K562 (cell line): ENCODE results near the gene MEGF11. TPM values are rescaled to one million over a fixed set of nuclear protein-coding genes. Genes with fewer than 3 reads are reported as not detected.

ENCODE experiments used
- ATAC-seq: fragments of 200-7000 bp; cut with Tn5 transposase; 3 replicates; pipeline ENCODE4 v1.9.1; 2020; ENCODE audit warnings: moderate library complexity
- BruUV-seq: library from RNA; stranded (reverse); fragments of 400-500 nt; replicated peaks from 2 replicates; lab custom pipeline; 2021; lab: Mats Ljungman, UMichigan
- CTCF ChIA-PET: fragments of 300-600 bp; formaldehyde crosslinking; extraction: SDS; loops from one replicate; lab custom pipeline; 2021; ENCODE audit warnings: low intra/inter-chr PET ratio; lab: Yijun Ruan, JAX
- POLR2A ChIA-PET: fragments of 300-600, 350-650 bp; sonication (Branson Sonifier 250); formaldehyde crosslinking; extraction: SDS; loops from one replicate; lab custom pipeline; 2021; ENCODE audit warnings: antibody characterized with exemption, inconsistent platforms; lab: Yijun Ruan, JAX
- DNase-seq, 4 experiments: peaks; one replicate each; pipeline versions ENCODE4 v3.0.0 to v3.0.0-alpha.2; 2011 to 2018; ENCODE audit warnings: low spot score in 3 of 4, mixed read lengths in 3 of 4; ENCODE audit errors: extremely low read depth in 1 of 4
- FAIRE-seq: peaks from 2 replicates; lab custom pipeline; 2011; peaks lifted over from hg19 to GRCh38; lab: Jason Lieb, UNC
- H2AFZ ChIP-seq: 2 replicates; pipeline ENCODE4 v1.6.0; 2011; ENCODE audit warnings: low read depth, low read length, control low read depth, inconsistent platforms
- H3K27ac ChIP-seq: fragments of 200-600 bp; 3 replicates; pipeline ENCODE4 v1.8.0; 2011; ENCODE audit warnings: low read depth, mild to moderate bottlenecking, control low read depth, inconsistent platforms, low read length, moderate library complexity, mixed read lengths; ENCODE audit errors: extremely low read depth
- H3K27me3 ChIP-seq, 2 experiments: fragments of 300-600 bp in 1 of 2; 2 replicates in 1 of 2; 3 replicates in 1 of 2; pipeline versions ENCODE4 v1.6.0 to v1.8.0; 2011; ENCODE audit warnings: inconsistent platforms in 2 of 2, low read length in 2 of 2, mild to moderate bottlenecking in 1 of 2, mixed read lengths in 1 of 2, moderate library complexity in 1 of 2; ENCODE audit not compliant: control insufficient read depth in 2 of 2, insufficient read depth in 2 of 2
- H3K36me3 ChIP-seq: fragments of 300-600 bp; 3 replicates; pipeline ENCODE4 v1.8.0; 2011; ENCODE audit warnings: mild to moderate bottlenecking, low read length, inconsistent platforms; ENCODE audit not compliant: control insufficient read depth, insufficient read depth
- H3K4me1 ChIP-seq, 2 experiments: fragments of 200-600 bp in 1 of 2; replicated peaks in 1 of 2; 2 replicates in 1 of 2; 3 replicates in 1 of 2; pipeline versions ENCODE4 v1.5.1 to v1.8.0; 2011; ENCODE audit warnings: inconsistent platforms in 2 of 2, low read length in 2 of 2, mild to moderate bottlenecking in 1 of 2, mixed read lengths in 1 of 2, moderate library complexity in 1 of 2; ENCODE audit not compliant: control insufficient read depth in 2 of 2, insufficient read depth in 2 of 2
- H3K4me2 ChIP-seq: 2 replicates; pipeline ENCODE4 v1.6.1; 2011; ENCODE audit warnings: low read length, control low read depth, inconsistent platforms, mixed read lengths; ENCODE audit not compliant: insufficient read depth
- H3K4me3 ChIP-seq: fragments of 200-600 bp; sonication (generic), shearing (Covaris generic); 2 replicates; pipeline ENCODE4 v1.5.1; 2016; ENCODE audit warnings: control low read depth, inconsistent platforms
- H3K79me2 ChIP-seq: fragments of 200-600 bp; 3 replicates; pipeline ENCODE4 v1.8.0; 2011; ENCODE audit warnings: low read length, inconsistent platforms; ENCODE audit not compliant: control insufficient read depth, insufficient read depth
- H3K9ac ChIP-seq, 2 experiments: 2 replicates each; pipeline versions ENCODE4 v1.6.0 to v1.6.1; 2011; ENCODE audit warnings: low read depth in 2 of 2, low read length in 2 of 2, control low read depth in 1 of 2, inconsistent platforms in 1 of 2, mild to moderate bottlenecking in 1 of 2, mixed read lengths in 1 of 2; ENCODE audit not compliant: insufficient read depth in 1 of 2
- H3K9me1 ChIP-seq: one replicate; pipeline ENCODE4 v1.6.0; 2011; ENCODE audit warnings: inconsistent platforms, mild to moderate bottlenecking, low read length, moderate library complexity; ENCODE audit not compliant: control insufficient read depth, insufficient read depth
- H3K9me3 ChIP-seq: replicated peaks from 2 replicates; pipeline ENCODE4 v1.5.1; 2011; ENCODE audit warnings: low read depth, low read length, inconsistent platforms; ENCODE audit not compliant: control insufficient read depth, insufficient read depth
- H4K20me1 ChIP-seq: replicated peaks from 2 replicates; pipeline ENCODE4 v1.6.1; 2011; ENCODE audit warnings: low read length, inconsistent platforms, mixed read lengths; ENCODE audit not compliant: control insufficient read depth, insufficient read depth
- ATF4 ChIP-seq: fragments of 450-650 bp; formaldehyde crosslinking; IDR thresholded peaks from 2 replicates; pipeline ENCODE4 v1.4.0; 2022; ENCODE audit warnings: mild to moderate bottlenecking, moderate library complexity
- BDP1 ChIP-seq: IDR thresholded peaks from 3 replicates; pipeline ENCODE4 v1.6.1; 2011; ENCODE audit not compliant: insufficient read length, insufficient read depth
- CBX1 ChIP-seq: sonication (generic); IDR thresholded peaks from 2 replicates; pipeline ENCODE4 v1.6.1; 2016; ENCODE audit warnings: antibody characterized with exemption, low read depth, mild to moderate bottlenecking
- NR3C1 ChIP-seq: sonication (generic); formaldehyde crosslinking; IDR thresholded peaks from 2 replicates; pipeline ENCODE4 v1.8.1; 2022; ENCODE audit warnings: missing genetic modification reagents
- OTX1 ChIP-seq: fragments of 450-650 bp; formaldehyde crosslinking; IDR thresholded peaks from 2 replicates; pipeline ENCODE4 v1.4.0; 2022; ENCODE audit warnings: mild to moderate bottlenecking
- POLR2G ChIP-seq: fragments of 200-400 bp; formaldehyde crosslinking; IDR thresholded peaks from 2 replicates; pipeline ENCODE4 v1.6.1; 2017; ENCODE audit warnings: low read depth, mild to moderate bottlenecking, antibody characterized with exemption, low read length, moderate library complexity
- POLR3G ChIP-seq: IDR thresholded peaks from 2 replicates; pipeline ENCODE4 v1.6.1; 2011; ENCODE audit not compliant: insufficient read length, insufficient replicate concordance; ENCODE audit errors: extremely low read depth
- RBFOX2 ChIP-seq: fragments of 200-400 bp; formaldehyde crosslinking; IDR thresholded peaks from 2 replicates; pipeline ENCODE4 v1.6.1; 2017; ENCODE audit warnings: low read depth, mild to moderate bottlenecking, low read length, moderate library complexity
- TAF1 ChIP-seq: IDR thresholded peaks from 2 replicates; pipeline ENCODE4 v1.6.1; 2011; ENCODE audit warnings: mild to moderate bottlenecking, low read length, moderate library complexity; ENCODE audit not compliant: insufficient read depth, control insufficient read depth, severe bottlenecking; ENCODE audit errors: extremely low read depth
- XRCC5 ChIP-seq: fragments of 200-400 bp; formaldehyde crosslinking; IDR thresholded peaks from 2 replicates; pipeline ENCODE4 v1.6.1; 2017; ENCODE audit warnings: low read depth, mild to moderate bottlenecking, low read length
- ZNF668 ChIP-seq: fragments of 250-450 bp; sonication (Bioruptor Pico); IDR thresholded peaks from 2 replicates; pipeline ENCODE4 v1.8.0; 2022; ENCODE audit warnings: mild to moderate bottlenecking, inconsistent platforms
- WGBS: fragments of 100-300 bp; shearing (Covaris generic); methylation state at CpG from one replicate; pipeline ENCODE4 v1.1.6; 2016; ENCODE audit warnings: low coverage, mixed read lengths; ENCODE audit not compliant: insufficient coverage; ENCODE audit errors: missing lambda C conversion rate; 5-methylcytosine and 5-hydroxymethylcytosine counted together
- in situ Hi-C: fragments of 300-500 bp; cut with MboI; formaldehyde crosslinking; loops from 4 replicates; pipeline ENCODE4 v1.15.0; 2018; ENCODE audit warnings: inconsistent platforms, mixed read lengths
- intact Hi-C: fragments of 100-400 bp; cut with micrococcal nuclease; formaldehyde crosslinking; loops from 2 replicates; pipeline ENCODE4 v1.14.2; 2022
- polyA plus RNA-seq, 8 experiments: library from polyadenylated mRNA; depleted of rRNA in 4 of 8; stranded (reverse) in 5 of 8; unstranded in 3 of 8; fragments of >200 nt; fragmentation: Nextera tagmentation in 2 of 8; fragmentation: Illumina TruSeq in 1 of 8; extraction: Ambion mirVana in 2 of 8; extraction: Trizol in 1 of 8; gene quantifications; 2 replicates each; pipeline versions ENCODE4 v1.2.1 to v1.2.3, GENCODE V29; 2011 to 2014; ENCODE audit warnings: inconsistent platforms in 1 of 8, missing spikeins in 1 of 8
- total RNA-seq, 7 experiments: library from RNA; depleted of rRNA in 6 of 7; stranded (reverse); fragments of >200 nt in 6 of 7; fragmentation: Illumina TruSeq in 2 of 7; extraction: Trizol in 2 of 7; gene quantifications; 2 replicates each; pipeline versions ENCODE4 v1.2.1 to v1.2.3, GENCODE V29; 2011 to 2021; ENCODE audit warnings: low replicate concordance in 1 of 7

Gene MEGF11
- total and polyA plus RNA-seq, 9 of the 15 experiments (the other 6 are each of a cell fraction or from before 2014, with no cell fraction given), result 0.06 to 0.23 (median 0.20) TPM; not detected in 6

- Histone ChIP-seq H3K36me3 (peaks cover 24% of the 10 kb centered on the region; the same call in 2 of the 3 replicates), H3K27me3 (no peaks in the 10 kb centered on the region), H4K20me1 (no peaks in the 10 kb centered on the region; the same call in 1 of the 2 replicates), H3K9ac (no peak overlapping the region; a peak in 1 of 4 replicates), H3K4me3 (no peak overlapping the region), H2AFZ (no peak overlapping the region), H3K9me1 (peaks cover 9% of the 10 kb centered on the region), H3K27ac (no peak overlapping the region), H3K79me2 (no peaks in the 10 kb centered on the region), H3K4me1 (peaks cover 0 to 7% of the 10 kb centered on the region in 2 experiments; a peak in 2 of 5 replicates), H3K9me3 (no peaks in the 10 kb centered on the region), H3K4me2 (no peak overlapping the region)
- no TSS peak for BruUV-seq
- intact Hi-C loops, result no loop called here
- in situ Hi-C loops, result no loop called here
- ATAC-seq, result no peak
- POLR2A ChIA-PET, result interaction anchor here (0.6 to 1.4 kb wide), 3 partner anchors 9 to 540 kb away, joined by 3 to 4 read pairs (median 4); no protein-coding TSS in a partner anchor
- CTCF ChIA-PET, result no interaction called here
- FAIRE-seq, result no peak
- 85% methylated on average over 8 of the region's 13 CpGs for whole genome bisulfite sequencing
- TF ChIP-seq RBFOX2 (no peak), OTX1 (CRISPR knock-in tag) (no peak), POLR2G (peak; percentile 45; the same call in 1 of the 2 replicates)
- DNase-seq, result no peak
Measured at GRCh38 chr15:65913631-65914199, 339.8 kb downstream of the MEGF11 start.

GRCh38 chr15:65912235-65912634 is 341.3 kb downstream of the MEGF11 start:
- FAIRE-seq, result no peak
- POLR2A ChIA-PET, result interaction anchor here (0.6 kb wide), 1 partner anchor 71 kb away, joined by 3 read pairs; no protein-coding TSS in a partner anchor
- Histone ChIP-seq H2AFZ (no peak overlapping the region), H3K79me2 (no peaks in the 10 kb centered on the region), H3K27me3 (no peaks in the 10 kb centered on the region), H4K20me1 (no peaks in the 10 kb centered on the region; the same call in 1 of the 2 replicates), H3K4me2 (no peak overlapping the region), H3K27ac (no peak overlapping the region), H3K9me1 (peaks cover 7% of the 10 kb centered on the region), H3K9ac (no peak overlapping the region), H3K4me3 (no peak overlapping the region), H3K9me3 (no peaks in the 10 kb centered on the region), H3K36me3 (peaks cover 34% of the 10 kb centered on the region; the same call in 2 of the 3 replicates), H3K4me1 (peaks cover 0 to 7% of the 10 kb centered on the region in 2 experiments; a peak in 2 of 5 replicates)
- CTCF ChIA-PET, result no interaction called here
- BruUV-seq, result no TSS peak
- 100% methylated on average over 2 of the region's 2 CpGs for WGBS
- no peak for DNase-seq
- in situ Hi-C loops, result no loop called here
- ATAC-seq, result no peak
- intact Hi-C loops, result no loop called here
- TF ChIP-seq TAF1 (no peak), POLR3G (no peak), ZNF668 (CRISPR knock-in tag) (no peak), NR3C1 (CRISPR knock-in tag) (no peak), CBX1 (no peak), XRCC5 (no peak), ATF4 (CRISPR knock-in tag) (no peak), BDP1 (no peak)
